Astrocyte (in vitro differentiated cells and primary cell): Measurements from ENCODE around the gene RENBP. TPM values are rescaled to one million over a fixed set of nuclear protein-coding genes. Genes with fewer than 3 reads are reported as not detected.

Source experiments
- DNase-seq: peaks from one replicate; pipeline ENCODE4 v3.0.0-alpha.2; 2010; ENCODE audit warnings: low read depth
- FAIRE-seq: peaks from 2 replicates; lab custom pipeline; 2011; peaks lifted over from hg19 to GRCh38; lab: Jason Lieb, UNC
- H2AFZ ChIP-seq: 2 replicates; pipeline ENCODE4 v1.6.0; 2012; ENCODE audit warnings: low read depth, low read length, inconsistent platforms
- H3K27ac ChIP-seq: 2 replicates; pipeline ENCODE4 v1.5.1; 2011; ENCODE audit warnings: low read depth, low read length, inconsistent platforms
- H3K27me3 ChIP-seq: 2 replicates; pipeline ENCODE4 v1.6.0; 2011; ENCODE audit warnings: low read length, inconsistent platforms; ENCODE audit not compliant: insufficient read depth
- H3K36me3 ChIP-seq: 2 replicates; pipeline ENCODE4 v1.5.1; 2011; ENCODE audit warnings: low read length, inconsistent platforms; ENCODE audit not compliant: insufficient read depth
- H3K4me1 ChIP-seq: 2 replicates; pipeline ENCODE4 v1.5.1; 2011; ENCODE audit warnings: low read length, inconsistent platforms; ENCODE audit not compliant: insufficient read depth
- H3K4me2 ChIP-seq: 2 replicates; pipeline ENCODE4 v1.6.0; 2012; ENCODE audit warnings: low read length, inconsistent platforms
- H3K4me3 ChIP-seq: 2 replicates; pipeline ENCODE4 v1.5.1; 2011; ENCODE audit warnings: low read depth, mild to moderate bottlenecking, low read length, inconsistent platforms; ENCODE audit not compliant: insufficient read depth
- H3K79me2 ChIP-seq: 2 replicates; pipeline ENCODE4 v1.6.0; 2012; ENCODE audit warnings: mild to moderate bottlenecking, low read length, inconsistent platforms; ENCODE audit not compliant: insufficient read depth
- H3K9ac ChIP-seq: 2 replicates; pipeline ENCODE4 v1.6.0; 2012; ENCODE audit warnings: mild to moderate bottlenecking, low read length, inconsistent platforms
- H3K9me3 ChIP-seq: 2 replicates; pipeline ENCODE4 v1.5.1; 2012; ENCODE audit warnings: low read depth, mild to moderate bottlenecking, low read length, inconsistent platforms; ENCODE audit not compliant: insufficient read depth
- H4K20me1 ChIP-seq: 2 replicates; pipeline ENCODE4 v1.6.0; 2012; ENCODE audit warnings: low read length, inconsistent platforms; ENCODE audit not compliant: insufficient read depth
- H3K27ac Mint-ChIP-seq: one replicate; pipeline ENCODE4 v1.8.0; 2021; ENCODE audit warnings: mild to moderate bottlenecking, mixed read lengths; ENCODE audit not compliant: unreplicated experiment
- H3K27me3 Mint-ChIP-seq: one replicate; pipeline ENCODE4 v1.8.0; 2021; ENCODE audit warnings: low read depth, mixed read lengths; ENCODE audit not compliant: unreplicated experiment
- H3K36me3 Mint-ChIP-seq: one replicate; pipeline ENCODE4 v1.8.0; 2021; ENCODE audit warnings: low read depth, mixed read lengths; ENCODE audit not compliant: unreplicated experiment
- H3K4me1 Mint-ChIP-seq: one replicate; pipeline ENCODE4 v1.8.0; 2021; ENCODE audit warnings: low read depth, mixed read lengths; ENCODE audit not compliant: unreplicated experiment
- H3K4me3 Mint-ChIP-seq: one replicate; pipeline ENCODE4 v1.8.0; 2021; ENCODE audit warnings: mild to moderate bottlenecking, moderate library complexity, mixed read lengths; ENCODE audit not compliant: unreplicated experiment
- H3K9me3 Mint-ChIP-seq: one replicate; pipeline ENCODE4 v1.8.0; 2021; ENCODE audit warnings: mild to moderate bottlenecking, mixed read lengths; ENCODE audit not compliant: unreplicated experiment
- EZH2 ChIP-seq: IDR thresholded peaks from 2 replicates; pipeline ENCODE4 v1.6.1; 2012; ENCODE audit warnings: mild to moderate bottlenecking, low read length, inconsistent platforms; ENCODE audit not compliant: insufficient read depth
- total RNA-seq: library from RNA; stranded (reverse); gene quantifications from 2 replicates; pipeline ENCODE4 v1.2.1, GENCODE V29; 2021
- TF ChIP-seq, protein P1 (sequence below): IDR thresholded peaks from 2 replicates; pipeline ENCODE4 v1.5.1; 2011; ENCODE audit warnings: low read depth, mild to moderate bottlenecking, inconsistent platforms, low read length, moderate library complexity; ENCODE audit not compliant: insufficient read depth

RENBP gene
- total RNA-seq, 1 donor from 2014 or later = 2.2 TPM

DNA sequence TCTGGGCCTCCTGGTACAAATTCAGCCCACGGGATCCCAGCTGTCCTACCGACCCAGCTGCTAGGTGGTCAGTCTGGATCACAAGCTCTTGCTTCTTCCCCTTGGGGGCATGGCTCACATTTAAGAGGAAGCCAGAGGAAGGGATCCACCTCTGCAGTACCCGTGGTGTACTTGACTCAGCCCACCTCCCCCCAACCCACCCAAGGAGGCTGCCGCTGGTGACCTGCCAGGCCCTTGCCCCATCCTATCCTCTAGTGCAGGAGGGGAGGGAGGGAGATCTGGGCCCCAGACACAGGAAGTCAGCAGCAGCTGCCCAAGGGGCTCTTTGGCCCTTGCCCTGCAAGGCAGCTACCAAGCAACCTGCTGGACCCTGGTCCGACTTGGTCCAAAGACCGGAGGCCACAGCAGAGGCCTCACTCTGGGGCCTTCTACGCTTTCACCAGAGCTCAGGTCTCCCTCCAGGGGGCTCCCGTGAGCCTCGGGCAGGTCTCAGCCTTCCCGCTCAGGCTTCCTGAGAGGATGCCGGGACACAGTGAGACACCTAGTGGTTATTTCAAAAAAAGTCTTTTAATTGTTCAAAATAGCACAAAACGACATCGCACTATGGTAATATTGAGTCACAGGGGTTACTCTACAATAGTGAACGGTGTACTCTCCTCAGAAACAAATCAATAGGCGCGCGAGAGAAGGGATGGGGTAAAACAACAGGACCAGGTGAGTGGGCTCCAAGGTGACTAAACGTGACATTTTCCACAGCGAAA lies 2.7 kb upstream of the RENBP start:
- no peaks in the 10 kb centered on the region for H3K27me3 ChIP-seq
- no peaks in the 10 kb centered on the region for H3K27me3 Mint-ChIP-seq
- FAIRE-seq = peak; percentile 97
- no peak overlapping the region for H2AFZ ChIP-seq
- H3K79me2 ChIP-seq = no peaks in the 10 kb centered on the region
- H3K36me3 ChIP-seq = peaks cover 3% of the 10 kb centered on the region
- peaks cover 5% of the 10 kb centered on the region for H3K4me1 Mint-ChIP-seq
- no peaks in the 10 kb centered on the region for H4K20me1 ChIP-seq
- H3K9me3 ChIP-seq = no peaks in the 10 kb centered on the region
- H3K27ac ChIP-seq = no peak overlapping the region
- no peaks in the 10 kb centered on the region for H3K9me3 Mint-ChIP-seq
- peak overlapping the region; percentile 69 for H3K27ac Mint-ChIP-seq
- H3K9ac ChIP-seq = no peak overlapping the region
- no peak overlapping the region for H3K4me3 Mint-ChIP-seq
- H3K4me3 ChIP-seq = no peak overlapping the region
- TF ChIP-seq EZH2 = no peak
- TF ChIP-seq, protein P1, sequence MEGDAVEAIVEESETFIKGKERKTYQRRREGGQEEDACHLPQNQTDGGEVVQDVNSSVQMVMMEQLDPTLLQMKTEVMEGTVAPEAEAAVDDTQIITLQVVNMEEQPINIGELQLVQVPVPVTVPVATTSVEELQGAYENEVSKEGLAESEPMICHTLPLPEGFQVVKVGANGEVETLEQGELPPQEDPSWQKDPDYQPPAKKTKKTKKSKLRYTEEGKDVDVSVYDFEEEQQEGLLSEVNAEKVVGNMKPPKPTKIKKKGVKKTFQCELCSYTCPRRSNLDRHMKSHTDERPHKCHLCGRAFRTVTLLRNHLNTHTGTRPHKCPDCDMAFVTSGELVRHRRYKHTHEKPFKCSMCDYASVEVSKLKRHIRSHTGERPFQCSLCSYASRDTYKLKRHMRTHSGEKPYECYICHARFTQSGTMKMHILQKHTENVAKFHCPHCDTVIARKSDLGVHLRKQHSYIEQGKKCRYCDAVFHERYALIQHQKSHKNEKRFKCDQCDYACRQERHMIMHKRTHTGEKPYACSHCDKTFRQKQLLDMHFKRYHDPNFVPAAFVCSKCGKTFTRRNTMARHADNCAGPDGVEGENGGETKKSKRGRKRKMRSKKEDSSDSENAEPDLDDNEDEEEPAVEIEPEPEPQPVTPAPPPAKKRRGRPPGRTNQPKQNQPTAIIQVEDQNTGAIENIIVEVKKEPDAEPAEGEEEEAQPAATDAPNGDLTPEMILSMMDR = peak; percentile 61
- DNase-seq = peak; percentile 47
- H3K4me2 ChIP-seq = no peak overlapping the region
- peaks cover 2% of the 10 kb centered on the region for H3K36me3 Mint-ChIP-seq
- H3K4me1 ChIP-seq = no peaks in the 10 kb centered on the region

DNA sequence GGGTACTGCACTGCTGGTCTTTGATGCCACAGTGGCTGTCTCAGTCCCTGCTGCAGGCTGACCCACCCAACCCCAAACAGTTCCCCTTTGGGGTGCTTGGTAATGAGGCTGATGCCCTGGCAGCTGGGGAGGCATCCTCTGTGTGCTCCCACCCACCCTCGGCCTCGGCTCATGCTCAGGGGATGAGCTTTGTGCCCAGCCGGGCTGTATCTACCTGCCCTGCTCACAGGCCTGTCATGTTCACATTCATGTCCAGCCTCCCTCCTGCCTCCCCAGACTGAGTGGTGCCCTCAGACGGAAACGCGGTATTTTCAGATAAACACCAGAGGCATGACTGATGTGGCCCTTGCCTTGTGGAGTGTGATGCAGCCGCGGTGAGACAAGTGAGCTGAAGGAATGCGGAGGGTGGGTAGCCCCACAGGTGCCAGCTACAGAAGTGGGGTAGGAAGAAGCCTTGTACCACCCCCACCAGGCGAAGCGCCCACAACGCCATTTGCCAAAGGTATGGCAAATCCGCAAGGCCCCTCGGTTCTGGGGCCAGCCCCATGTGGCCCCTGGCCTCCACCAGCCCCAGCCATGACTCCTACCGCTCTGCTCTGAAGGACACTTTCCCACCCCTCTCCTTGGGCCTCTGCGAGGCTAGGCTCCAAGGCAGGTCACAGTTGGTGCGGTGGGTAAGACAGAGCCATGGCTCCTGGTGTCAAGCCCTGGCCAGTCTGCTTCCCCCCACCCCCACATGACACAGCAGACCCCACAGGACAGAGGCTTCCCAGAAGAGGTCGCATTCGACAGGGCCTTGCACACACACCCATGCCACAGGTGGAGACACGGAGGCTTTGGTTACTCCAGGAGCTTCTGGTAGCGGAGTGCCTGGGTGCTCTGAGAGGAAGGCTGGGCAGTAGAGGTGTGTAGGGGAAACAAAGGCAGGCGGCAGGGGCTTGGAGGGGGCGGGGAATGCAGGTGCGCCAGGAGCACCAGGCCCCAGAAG lies 1.8 kb upstream of the RENBP start:
- H3K36me3 Mint-ChIP-seq = peaks cover 2% of the 10 kb centered on the region
- Histone ChIP-seq H3K9ac (no peak overlapping the region), H3K4me1 (no peaks in the 10 kb centered on the region), H3K36me3 (peaks cover 3% of the 10 kb centered on the region), H4K20me1 (no peaks in the 10 kb centered on the region), H3K79me2 (no peaks in the 10 kb centered on the region), H2AFZ (no peak overlapping the region), H3K9me3 (no peaks in the 10 kb centered on the region), H3K4me3 (no peak overlapping the region), H3K27ac (no peak overlapping the region), H3K4me2 (no peak overlapping the region), H3K27me3 (no peaks in the 10 kb centered on the region)
- H3K9me3 Mint-ChIP-seq = no peaks in the 10 kb centered on the region
- H3K4me3 Mint-ChIP-seq = no peak overlapping the region
- no peak for TF ChIP-seq EZH2
- TF ChIP-seq, protein P1 = no peak
- no peaks in the 10 kb centered on the region for H3K27me3 Mint-ChIP-seq
- peaks cover 5% of the 10 kb centered on the region for H3K4me1 Mint-ChIP-seq
- FAIRE-seq = no peak
- no peak overlapping the region for H3K27ac Mint-ChIP-seq
- no peak for DNase-seq
